ENCODE measurements around the gene CEACAM16. TPM values are rescaled to one million over a fixed set of nuclear protein-coding genes. Genes with fewer than 3 reads are reported as not detected.

The CEACAM16 gene
- total RNA-seq, 1 experiment from 2014 or later = not detected

DNA sequence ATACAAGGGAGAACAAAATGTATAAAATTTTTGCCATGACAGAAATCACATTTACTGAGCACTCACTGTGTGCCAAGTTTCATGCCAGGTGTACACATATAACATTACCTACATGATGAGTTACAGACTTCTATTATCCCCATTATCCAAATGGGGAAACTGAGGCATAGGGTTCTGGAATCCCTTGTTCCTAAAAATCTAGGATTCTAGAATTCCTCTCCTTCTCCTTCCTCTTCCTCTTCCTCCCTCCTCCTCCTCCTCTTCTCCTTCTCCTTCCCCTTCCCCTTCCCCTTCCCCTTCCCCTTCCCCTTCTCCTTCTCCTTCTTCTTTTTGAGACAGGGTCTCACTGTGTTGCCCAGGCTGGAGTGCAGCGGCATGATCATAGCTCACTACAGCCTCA is 35.4 kb downstream of the CEACAM16 start:
- no peaks in the 10 kb centered on the region for H3K27me3 ChIP-seq (ENCODE audit: insufficient read depth, low read length)
- peak overlapping the region; percentile 60; the same call in 1 of the 2 replicates for H3K4me2 ChIP-seq (ENCODE audit: low read length)
- peaks cover 39 to 50% of the 10 kb centered on the region in 2 experiments for H3K4me1 ChIP-seq (ENCODE audit: control insufficient read depth in 1 of 2, insufficient read depth in 2 of 2, low read length in 2 of 2)
- intact Hi-C loops (cut with micrococcal nuclease) = no loop called here
- POLR2A ChIA-PET = interaction anchor here (1.0 kb wide), 1 partner anchor 9 kb away, joined by 3 read pairs; no protein-coding TSS in a partner anchor
- no peaks in the 10 kb centered on the region for H3K9me3 ChIP-seq (ENCODE audit: control insufficient read depth in 1 of 2, insufficient read depth in 1 of 2, low read depth in 1 of 2, low read length in 2 of 2)
- no peaks in the 10 kb centered on the region for H3K9me2 ChIP-seq (ENCODE audit: insufficient read depth)
- H3K36me3 ChIP-seq (ENCODE audit: control insufficient read depth in 1 of 2, insufficient read depth in 2 of 2, low read length in 2 of 2) = no peaks in the 10 kb centered on the region
- no peaks in the 10 kb centered on the region for H3K79me2 ChIP-seq (ENCODE audit: insufficient read depth, low read length)
- TF ChIP-seq JUND (IDR thresholded peaks at IDR 0.05) = no peak
- TF ChIP-seq SIN3A (IDR thresholded peaks at IDR 0.05; ENCODE audit: low read depth) = no peak
- TF ChIP-seq, protein P1, sequence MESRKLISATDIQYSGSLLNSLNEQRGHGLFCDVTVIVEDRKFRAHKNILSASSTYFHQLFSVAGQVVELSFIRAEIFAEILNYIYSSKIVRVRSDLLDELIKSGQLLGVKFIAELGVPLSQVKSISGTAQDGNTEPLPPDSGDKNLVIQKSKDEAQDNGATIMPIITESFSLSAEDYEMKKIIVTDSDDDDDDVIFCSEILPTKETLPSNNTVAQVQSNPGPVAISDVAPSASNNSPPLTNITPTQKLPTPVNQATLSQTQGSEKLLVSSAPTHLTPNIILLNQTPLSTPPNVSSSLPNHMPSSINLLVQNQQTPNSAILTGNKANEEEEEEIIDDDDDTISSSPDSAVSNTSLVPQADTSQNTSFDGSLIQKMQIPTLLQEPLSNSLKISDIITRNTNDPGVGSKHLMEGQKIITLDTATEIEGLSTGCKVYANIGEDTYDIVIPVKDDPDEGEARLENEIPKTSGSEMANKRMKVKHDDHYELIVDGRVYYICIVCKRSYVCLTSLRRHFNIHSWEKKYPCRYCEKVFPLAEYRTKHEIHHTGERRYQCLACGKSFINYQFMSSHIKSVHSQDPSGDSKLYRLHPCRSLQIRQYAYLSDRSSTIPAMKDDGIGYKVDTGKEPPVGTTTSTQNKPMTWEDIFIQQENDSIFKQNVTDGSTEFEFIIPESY (IDR thresholded peaks at IDR 0.05; ENCODE audit: extremely low read depth, insufficient replicate concordance, low read length) = no peak
- BruUV-seq (replicated peaks) = no TSS peak
- DNase-seq (ENCODE audit: low read depth, low spot score) (no peak), ATAC-seq (no peak)
- RAD21 ChIA-PET (ENCODE audit: low non-redundant PET in 1 of 2, low total read pairs in 2 of 2, uncharacterized antibody in 2 of 2, unreplicated experiment in 2 of 2) = interaction anchor here (0.7 kb wide), 3 partner anchors 9 to 110 kb away, joined by 4 to 10 read pairs (median 6); no protein-coding TSS in a partner anchor
- no peak overlapping the region for H3K4me3 ChIP-seq (replicated peaks in 1 of 2; ENCODE audit: low read depth in 1 of 2, low read length in 2 of 2)
- H2AFZ ChIP-seq (ENCODE audit: low read depth, low read length, poor library complexity, severe bottlenecking) = no peak overlapping the region
- no peak overlapping the region for H3K9ac ChIP-seq (ENCODE audit: low read length)
- CTCF ChIA-PET = no interaction called here
- no peak overlapping the region for H3K27ac ChIP-seq (ENCODE audit: low read depth, low read length)
- no peaks in the 10 kb centered on the region for H4K20me1 ChIP-seq (ENCODE audit: insufficient read depth)

DNA sequence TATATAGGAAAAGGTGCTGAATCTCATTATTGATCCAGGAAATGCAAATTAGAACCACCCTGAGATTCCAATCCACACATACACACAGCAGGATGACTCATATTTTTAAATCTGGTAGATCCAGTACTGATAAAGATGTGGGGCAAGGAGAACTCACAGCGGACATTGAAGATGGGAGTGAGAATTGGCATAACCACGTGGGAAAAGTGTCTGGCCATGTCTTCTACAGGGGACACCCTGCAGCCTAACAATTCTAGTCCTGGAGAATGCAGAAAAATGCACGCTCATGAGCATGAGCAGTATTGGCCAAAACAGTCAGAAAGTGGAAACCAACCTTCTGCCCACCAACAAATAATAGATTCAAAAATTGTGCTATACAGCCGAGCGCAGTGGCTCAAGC is 36.1 kb downstream of the CEACAM16 start:
- no peaks in the 10 kb centered on the region for H3K9me3 ChIP-seq (ENCODE audit: control insufficient read depth in 1 of 2, insufficient read depth in 1 of 2, low read depth in 1 of 2, low read length in 2 of 2)
- intact Hi-C loops (cut with micrococcal nuclease) = no loop called here
- H2AFZ ChIP-seq (ENCODE audit: low read depth, low read length, poor library complexity, severe bottlenecking) = peak overlapping the region; percentile 13
- ChIA-PET RAD21 (ENCODE audit: low non-redundant PET in 1 of 2, low total read pairs in 2 of 2, uncharacterized antibody in 2 of 2, unreplicated experiment in 2 of 2) (interaction anchor here (0.7 kb wide), 3 partner anchors 9 to 109 kb away, joined by 4 to 10 read pairs (median 6); no protein-coding TSS in a partner anchor), CTCF (interaction anchor here (1.2 to 2.0 kb wide), 2 partner anchors 11 to 36 kb away, joined by 5 to 8 read pairs; no protein-coding TSS in a partner anchor), POLR2A (interaction anchor here (1.0 to 1.2 kb wide), 2 partner anchors 14 to 147 kb away, joined by 3 to 5 read pairs; no protein-coding TSS in a partner anchor)
- H3K4me3 ChIP-seq (replicated peaks in 1 of 2; ENCODE audit: low read depth in 1 of 2, low read length in 2 of 2) = no peak overlapping the region
- peaks cover 43 to 55% of the 10 kb centered on the region in 2 experiments for H3K4me1 ChIP-seq (ENCODE audit: control insufficient read depth in 1 of 2, insufficient read depth in 2 of 2, low read length in 2 of 2)
- no peaks in the 10 kb centered on the region for H3K9me2 ChIP-seq (ENCODE audit: insufficient read depth)
- no TSS peak for BruUV-seq (replicated peaks)
- peak overlapping the region; percentile 60 for H3K4me2 ChIP-seq (ENCODE audit: low read length)
- H3K36me3 ChIP-seq (ENCODE audit: control insufficient read depth in 1 of 2, insufficient read depth in 2 of 2, low read length in 2 of 2) = no peaks in the 10 kb centered on the region
- H4K20me1 ChIP-seq (ENCODE audit: insufficient read depth) = no peaks in the 10 kb centered on the region
- no peak for DNase-seq (ENCODE audit: low read depth, low spot score)
- no peak overlapping the region for H3K9ac ChIP-seq (ENCODE audit: low read length)
- ATAC-seq = peak; percentile 65
- no peak overlapping the region for H3K27ac ChIP-seq (ENCODE audit: low read depth, low read length)
- H3K27me3 ChIP-seq (ENCODE audit: insufficient read depth, low read length) = no peaks in the 10 kb centered on the region
- H3K79me2 ChIP-seq (ENCODE audit: insufficient read depth, low read length) = no peaks in the 10 kb centered on the region
- TF ChIP-seq CBX3 (IDR thresholded peaks at IDR 0.05; ENCODE audit: low read depth) (no peak), JUND (IDR thresholded peaks at IDR 0.05) (no peak; the same call in 1 of the 2 replicates), POLR2AphosphoS5 (IDR thresholded peaks at IDR 0.05; ENCODE audit: low read depth, low read length) (peak; percentile 44; the same call in 1 of the 2 replicates), YY1 (IDR thresholded peaks at IDR 0.05; ENCODE audit: extremely low read depth, insufficient replicate concordance, low read depth, low read length) (no peak), EGR1 (IDR thresholded peaks at IDR 0.05; ENCODE audit: low read depth) (no peak), SIN3A (IDR thresholded peaks at IDR 0.05; ENCODE audit: low read depth) (no peak), ELF1 (IDR thresholded peaks at IDR 0.05; ENCODE audit: borderline replicate concordance, low read depth) (no peak), ZNF274 (IDR thresholded peaks at IDR 0.05; ENCODE audit: low read depth, low read length) (no peak), SP1 (IDR thresholded peaks at IDR 0.05; ENCODE audit: low read depth) (peak; percentile 57; the same call in 1 of the 2 replicates), POLR2A (IDR thresholded peaks at IDR 0.05; ENCODE audit: borderline replicate concordance, extremely low read depth, insufficient read depth, insufficient read length) (no peak)
- TF ChIP-seq, protein P2, sequence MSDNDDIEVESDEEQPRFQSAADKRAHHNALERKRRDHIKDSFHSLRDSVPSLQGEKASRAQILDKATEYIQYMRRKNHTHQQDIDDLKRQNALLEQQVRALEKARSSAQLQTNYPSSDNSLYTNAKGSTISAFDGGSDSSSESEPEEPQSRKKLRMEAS (IDR thresholded peaks at IDR 0.05) = peak; percentile 60
- TF ChIP-seq, protein P1 (IDR thresholded peaks at IDR 0.05; ENCODE audit: extremely low read depth, insufficient replicate concordance, low read length) = no peak
- TF ChIP-seq, protein P3, sequence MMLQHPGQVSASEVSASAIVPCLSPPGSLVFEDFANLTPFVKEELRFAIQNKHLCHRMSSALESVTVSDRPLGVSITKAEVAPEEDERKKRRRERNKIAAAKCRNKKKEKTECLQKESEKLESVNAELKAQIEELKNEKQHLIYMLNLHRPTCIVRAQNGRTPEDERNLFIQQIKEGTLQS (IDR thresholded peaks at IDR 0.05) = no peak

Data from HCT116 (cell line).